ENCODE results near the gene PTGIR.

DNA sequence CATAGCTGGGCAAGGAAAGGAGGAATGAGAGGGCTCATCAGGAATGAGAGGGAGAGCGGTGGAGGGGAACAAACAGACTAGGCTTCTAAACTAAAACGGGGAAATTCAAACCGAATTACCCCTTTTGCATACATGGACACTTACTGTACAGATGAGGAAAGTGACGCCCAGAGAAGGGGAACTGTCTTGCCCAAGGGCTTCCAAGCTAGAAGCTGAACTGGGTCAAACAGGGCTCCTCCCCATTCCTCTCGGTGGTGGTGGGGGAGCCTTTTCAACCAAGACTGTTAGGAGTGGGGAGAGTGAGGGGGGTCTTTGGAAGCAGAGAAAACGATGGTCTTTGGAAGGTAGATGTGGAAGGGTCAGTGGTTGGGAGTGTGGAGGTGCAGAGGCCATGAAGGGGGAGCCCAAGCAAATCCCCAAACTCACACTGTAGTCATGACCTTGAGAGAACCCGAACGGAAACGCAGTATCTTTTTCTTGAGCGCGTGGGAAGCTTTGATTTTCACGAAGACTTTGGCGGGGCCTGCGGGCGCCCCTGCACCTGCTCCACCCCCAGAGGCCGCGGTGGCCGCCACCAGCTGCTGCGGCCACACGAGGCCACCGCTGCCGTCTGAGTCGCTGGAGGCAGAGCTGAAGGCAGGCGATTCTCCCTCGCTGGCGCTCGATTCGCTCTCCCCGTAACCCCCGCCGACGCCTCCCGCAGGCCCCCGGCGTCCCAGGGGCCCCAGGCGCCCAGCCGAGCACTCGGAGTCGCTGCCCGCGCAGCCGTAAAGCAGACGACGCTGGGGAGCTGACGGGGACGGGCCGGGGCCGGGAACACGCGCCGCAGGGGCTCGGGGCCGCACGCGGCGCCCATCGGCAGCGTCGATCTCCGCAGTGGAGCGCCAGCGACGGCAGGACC lies 23.4 kb upstream of the PTGIR start:
- TF ChIP-seq CTCF (IDR thresholded peaks at IDR 0.05; ENCODE audit: poor library complexity) (no peak), EZH2 (IDR thresholded peaks at IDR 0.05; ENCODE audit: borderline replicate concordance) (peak; percentile 65)
